Activated T-helper 1 cell treated with anti-CD3 and anti-CD28 coated beads, Interleukin-12 subunit alpha, Interleukin-12 subunit beta, Interleukin-2, Interleukin-4 antibody, amounts not matched to agents 30 ng/mL and 10 ng/mL and 1 ng/mL, durations not matched to agents 14 hours and 24 hours and 36 hours (primary cell): ENCODE measurements around the gene TET2. TPM values are rescaled to one million over a fixed set of nuclear protein-coding genes. Genes with fewer than 3 reads are reported as not detected.

Experiments used
- DNase-seq: peaks from one replicate; pipeline ENCODE4 v3.0.0; 2021; ENCODE audit warnings: low spot score
- H3K27ac Mint-ChIP-seq: one replicate; pipeline ENCODE4 v1.8.0; 2021; ENCODE audit warnings: mild to moderate bottlenecking, mixed read lengths
- H3K27me3 Mint-ChIP-seq: one replicate; pipeline ENCODE4 v1.8.0; 2022; ENCODE audit warnings: mild to moderate bottlenecking, moderate library complexity, mixed read lengths; ENCODE audit not compliant: insufficient read depth
- H3K36me3 Mint-ChIP-seq: one replicate; pipeline ENCODE4 v1.8.0; 2021; ENCODE audit warnings: low read depth, mixed read lengths
- H3K4me1 Mint-ChIP-seq: one replicate; pipeline ENCODE4 v1.8.0; 2021; ENCODE audit warnings: low read depth, mixed read lengths
- H3K4me3 Mint-ChIP-seq: one replicate; pipeline ENCODE4 v1.8.0; 2021; ENCODE audit warnings: mild to moderate bottlenecking, moderate library complexity, mixed read lengths
- H3K9me3 Mint-ChIP-seq: one replicate; pipeline ENCODE4 v1.8.0; 2021; ENCODE audit warnings: mixed read lengths
- intact Hi-C: fragments of 100-400 bp; cut with micrococcal nuclease; formaldehyde crosslinking; loops from one replicate; pipeline ENCODE4 v1.15.1; 2024
- total RNA-seq: library from RNA; stranded (reverse); gene quantifications from 2 replicates; pipeline ENCODE4 v1.2.3, GENCODE V29; 2022

Gene TET2
- total RNA-seq, 1 donor from 2014 or later = 28.7 TPM

DNA sequence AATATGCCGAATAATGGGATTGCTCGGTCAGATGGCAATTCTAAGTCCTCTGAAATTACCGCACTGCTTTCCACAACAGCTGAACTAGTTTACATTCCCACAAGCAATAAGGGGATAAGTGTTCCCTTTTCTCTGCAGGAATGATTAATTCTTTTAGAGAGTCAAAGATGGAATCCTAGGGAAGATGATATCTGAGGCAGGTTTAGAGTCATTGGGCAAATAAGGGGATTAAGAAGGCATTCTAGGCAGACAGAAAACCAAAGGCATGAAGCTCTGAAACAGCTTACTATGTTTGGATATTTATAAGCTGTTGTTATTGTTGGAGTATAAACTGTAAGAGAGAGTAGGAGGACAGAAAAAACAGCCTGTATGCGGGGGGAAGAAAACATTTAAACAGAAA lies 85.7 kb downstream of the TET2 start:
- H3K4me1 Mint-ChIP-seq = peaks cover 15% of the 10 kb centered on the region
- no peak for DNase-seq
- H3K27me3 Mint-ChIP-seq = no peaks in the 10 kb centered on the region
- H3K36me3 Mint-ChIP-seq = peaks cover 36% of the 10 kb centered on the region
- no peaks in the 10 kb centered on the region for H3K9me3 Mint-ChIP-seq
- intact Hi-C loops = no loop called here
- H3K27ac Mint-ChIP-seq = no peak overlapping the region
- H3K4me3 Mint-ChIP-seq = no peak overlapping the region

DNA sequence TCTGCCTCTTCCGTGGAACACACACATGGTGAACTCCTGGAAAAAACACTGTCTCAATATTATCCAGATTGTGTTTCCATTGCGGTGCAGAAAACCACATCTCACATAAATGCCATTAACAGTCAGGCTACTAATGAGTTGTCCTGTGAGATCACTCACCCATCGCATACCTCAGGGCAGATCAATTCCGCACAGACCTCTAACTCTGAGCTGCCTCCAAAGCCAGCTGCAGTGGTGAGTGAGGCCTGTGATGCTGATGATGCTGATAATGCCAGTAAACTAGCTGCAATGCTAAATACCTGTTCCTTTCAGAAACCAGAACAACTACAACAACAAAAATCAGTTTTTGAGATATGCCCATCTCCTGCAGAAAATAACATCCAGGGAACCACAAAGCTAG lies 87.9 kb downstream of the TET2 start:
- H3K27ac Mint-ChIP-seq = no peak overlapping the region
- H3K27me3 Mint-ChIP-seq = no peaks in the 10 kb centered on the region
- DNase-seq = no peak
- H3K9me3 Mint-ChIP-seq = no peaks in the 10 kb centered on the region
- H3K4me1 Mint-ChIP-seq = peaks cover 16% of the 10 kb centered on the region
- H3K4me3 Mint-ChIP-seq = no peak overlapping the region
- peaks cover 45% of the 10 kb centered on the region for H3K36me3 Mint-ChIP-seq
- intact Hi-C loops = no loop called here

DNA sequence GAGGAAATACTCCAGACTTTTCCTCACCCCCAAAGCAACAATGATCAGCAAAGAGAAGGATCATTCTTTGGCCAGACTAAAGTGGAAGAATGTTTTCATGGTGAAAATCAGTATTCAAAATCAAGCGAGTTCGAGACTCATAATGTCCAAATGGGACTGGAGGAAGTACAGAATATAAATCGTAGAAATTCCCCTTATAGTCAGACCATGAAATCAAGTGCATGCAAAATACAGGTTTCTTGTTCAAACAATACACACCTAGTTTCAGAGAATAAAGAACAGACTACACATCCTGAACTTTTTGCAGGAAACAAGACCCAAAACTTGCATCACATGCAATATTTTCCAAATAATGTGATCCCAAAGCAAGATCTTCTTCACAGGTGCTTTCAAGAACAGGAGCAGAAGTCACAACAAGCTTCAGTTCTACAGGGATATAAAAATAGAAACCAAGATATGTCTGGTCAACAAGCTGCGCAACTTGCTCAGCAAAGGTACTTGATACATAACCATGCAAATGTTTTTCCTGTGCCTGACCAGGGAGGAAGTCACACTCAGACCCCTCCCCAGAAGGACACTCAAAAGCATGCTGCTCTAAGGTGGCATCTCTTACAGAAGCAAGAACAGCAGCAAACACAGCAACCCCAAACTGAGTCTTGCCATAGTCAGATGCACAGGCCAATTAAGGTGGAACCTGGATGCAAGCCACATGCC lies 89.7 kb downstream of the TET2 start:
- H3K36me3 Mint-ChIP-seq = peaks cover 51% of the 10 kb centered on the region
- H3K9me3 Mint-ChIP-seq = no peaks in the 10 kb centered on the region
- H3K4me1 Mint-ChIP-seq = peaks cover 23% of the 10 kb centered on the region
- intact Hi-C loops = no loop called here
- H3K27me3 Mint-ChIP-seq = no peaks in the 10 kb centered on the region
- no peak for DNase-seq
- H3K27ac Mint-ChIP-seq = peak overlapping the region; percentile 30
- H3K4me3 Mint-ChIP-seq = no peak overlapping the region

DNA sequence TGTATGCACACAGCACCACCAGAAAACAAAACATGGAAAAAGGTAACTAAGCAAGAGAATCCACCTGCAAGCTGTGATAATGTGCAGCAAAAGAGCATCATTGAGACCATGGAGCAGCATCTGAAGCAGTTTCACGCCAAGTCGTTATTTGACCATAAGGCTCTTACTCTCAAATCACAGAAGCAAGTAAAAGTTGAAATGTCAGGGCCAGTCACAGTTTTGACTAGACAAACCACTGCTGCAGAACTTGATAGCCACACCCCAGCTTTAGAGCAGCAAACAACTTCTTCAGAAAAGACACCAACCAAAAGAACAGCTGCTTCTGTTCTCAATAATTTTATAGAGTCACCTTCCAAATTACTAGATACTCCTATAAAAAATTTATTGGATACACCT lies 90.2 kb downstream of the TET2 start:
- no peak overlapping the region for H3K27ac Mint-ChIP-seq
- H3K36me3 Mint-ChIP-seq = peaks cover 51% of the 10 kb centered on the region
- H3K4me1 Mint-ChIP-seq = peaks cover 23% of the 10 kb centered on the region
- no peaks in the 10 kb centered on the region for H3K9me3 Mint-ChIP-seq
- DNase-seq = no peak
- H3K4me3 Mint-ChIP-seq = no peak overlapping the region
- no peaks in the 10 kb centered on the region for H3K27me3 Mint-ChIP-seq
- intact Hi-C loops = no loop called here

DNA sequence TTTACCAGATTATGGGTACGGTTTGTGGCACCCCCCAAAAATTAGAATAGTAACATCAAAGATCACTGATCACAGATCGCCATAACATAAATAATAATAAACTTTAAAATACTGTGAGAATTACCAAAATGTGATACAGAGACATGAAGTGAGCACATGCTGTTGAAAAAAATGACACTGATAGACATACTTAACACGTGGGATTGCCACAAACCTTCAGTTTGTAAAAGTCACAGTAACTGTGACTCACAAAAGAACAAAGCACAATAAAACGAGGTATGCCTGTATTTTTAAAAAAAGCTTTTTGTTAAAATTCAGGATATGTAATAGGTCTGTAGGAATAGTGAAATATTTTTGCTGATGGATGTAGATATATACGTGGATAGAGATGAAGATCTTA lies 93.4 kb downstream of the TET2 start:
- DNase-seq = no peak
- Mint-ChIP-seq H3K27me3 (no peaks in the 10 kb centered on the region), H3K27ac (no peak overlapping the region), H3K36me3 (peaks cover 45% of the 10 kb centered on the region), H3K4me3 (no peak overlapping the region), H3K9me3 (no peaks in the 10 kb centered on the region), H3K4me1 (peaks cover 23% of the 10 kb centered on the region)
- intact Hi-C loops = no loop called here

DNA sequence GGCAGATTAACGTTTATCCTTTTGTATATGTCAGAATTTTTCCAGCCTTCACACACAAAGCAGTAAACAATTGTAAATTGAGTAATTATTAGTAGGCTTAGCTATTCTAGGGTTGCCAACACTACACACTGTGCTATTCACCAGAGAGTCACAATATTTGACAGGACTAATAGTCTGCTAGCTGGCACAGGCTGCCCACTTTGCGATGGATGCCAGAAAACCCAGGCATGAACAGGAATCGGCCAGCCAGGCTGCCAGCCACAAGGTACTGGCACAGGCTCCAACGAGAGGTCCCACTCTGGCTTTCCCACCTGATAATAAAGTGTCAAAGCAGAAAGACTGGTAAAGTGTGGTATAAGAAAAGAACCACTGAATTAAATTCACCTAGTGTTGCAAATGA lies 94.8 kb downstream of the TET2 start:
- H3K36me3 Mint-ChIP-seq = peaks cover 32% of the 10 kb centered on the region
- no peaks in the 10 kb centered on the region for H3K9me3 Mint-ChIP-seq
- intact Hi-C loops = no loop called here
- H3K27ac Mint-ChIP-seq = no peak overlapping the region
- H3K4me3 Mint-ChIP-seq = no peak overlapping the region
- H3K4me1 Mint-ChIP-seq = peaks cover 13% of the 10 kb centered on the region
- H3K27me3 Mint-ChIP-seq = no peaks in the 10 kb centered on the region
- no peak for DNase-seq

DNA sequence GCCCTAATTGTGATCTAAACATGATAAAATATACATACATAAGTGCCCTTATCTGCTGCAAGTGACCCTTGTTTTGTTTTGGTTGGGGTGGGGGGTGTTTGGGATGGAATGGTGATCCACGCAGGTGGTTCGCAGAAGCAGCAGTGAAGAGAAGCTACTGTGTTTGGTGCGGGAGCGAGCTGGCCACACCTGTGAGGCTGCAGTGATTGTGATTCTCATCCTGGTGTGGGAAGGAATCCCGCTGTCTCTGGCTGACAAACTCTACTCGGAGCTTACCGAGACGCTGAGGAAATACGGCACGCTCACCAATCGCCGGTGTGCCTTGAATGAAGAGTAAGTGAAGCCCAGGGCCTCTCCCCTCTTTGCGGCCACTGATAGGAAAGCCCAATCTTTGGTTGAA lies 96.8 kb downstream of the TET2 start:
- Mint-ChIP-seq H3K4me3 (no peak overlapping the region), H3K27me3 (no peaks in the 10 kb centered on the region), H3K4me1 (peaks cover 7% of the 10 kb centered on the region), H3K9me3 (no peaks in the 10 kb centered on the region), H3K36me3 (peaks cover 24% of the 10 kb centered on the region), H3K27ac (no peak overlapping the region)
- intact Hi-C loops = no loop called here
- DNase-seq = no peak

DNA sequence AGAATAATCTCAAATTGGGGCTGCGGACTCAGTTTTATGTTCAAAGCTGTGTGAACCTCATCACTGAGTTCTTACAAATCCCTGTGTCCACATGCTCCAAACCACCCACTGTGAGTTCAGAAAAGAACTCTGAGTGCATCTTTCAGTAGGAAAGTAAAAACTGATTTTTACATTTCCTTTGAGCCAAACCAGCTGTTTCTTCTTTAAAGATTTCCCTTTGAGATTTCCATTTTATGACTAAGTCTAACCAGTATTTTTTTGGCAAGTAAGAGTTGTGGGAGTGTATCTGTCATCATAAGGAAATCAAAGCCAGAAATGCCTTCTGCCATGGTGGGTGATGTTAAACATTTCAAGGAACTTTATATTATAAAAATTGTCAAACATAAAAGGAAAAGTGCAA lies 100.0 kb downstream of the TET2 start:
- intact Hi-C loops = no loop called here
- no peaks in the 10 kb centered on the region for H3K9me3 Mint-ChIP-seq
- H3K4me1 Mint-ChIP-seq = no peaks in the 10 kb centered on the region
- no peak overlapping the region for H3K27ac Mint-ChIP-seq
- no peak overlapping the region for H3K4me3 Mint-ChIP-seq
- no peaks in the 10 kb centered on the region for H3K27me3 Mint-ChIP-seq
- DNase-seq = no peak
- H3K36me3 Mint-ChIP-seq = peaks cover 24% of the 10 kb centered on the region

DNA sequence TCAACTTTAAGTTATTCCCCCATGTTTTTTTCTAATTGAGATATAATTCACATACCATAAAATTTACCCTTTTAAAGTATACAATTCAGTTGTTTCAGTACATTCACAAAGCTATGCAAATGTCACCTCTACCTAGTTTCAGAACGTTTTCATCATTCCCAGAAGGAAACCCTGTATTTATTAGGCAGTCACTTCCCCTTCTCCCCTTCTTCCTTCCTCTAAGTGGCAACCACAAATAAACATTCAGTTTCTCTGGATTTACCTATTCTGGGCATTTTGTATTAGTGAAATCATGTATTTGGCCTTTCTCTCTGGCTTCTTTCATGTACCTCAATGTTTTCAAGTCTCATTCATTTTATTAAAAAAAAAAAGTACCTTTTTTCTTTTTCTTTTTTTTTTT lies 101.9 kb downstream of the TET2 start:
- no peaks in the 10 kb centered on the region for H3K27me3 Mint-ChIP-seq
- H3K9me3 Mint-ChIP-seq = peaks cover 5% of the 10 kb centered on the region
- H3K27ac Mint-ChIP-seq = no peak overlapping the region
- intact Hi-C loops = no loop called here
- H3K36me3 Mint-ChIP-seq = peaks cover 25% of the 10 kb centered on the region
- DNase-seq = no peak
- H3K4me3 Mint-ChIP-seq = no peak overlapping the region
- H3K4me1 Mint-ChIP-seq = no peaks in the 10 kb centered on the region

DNA sequence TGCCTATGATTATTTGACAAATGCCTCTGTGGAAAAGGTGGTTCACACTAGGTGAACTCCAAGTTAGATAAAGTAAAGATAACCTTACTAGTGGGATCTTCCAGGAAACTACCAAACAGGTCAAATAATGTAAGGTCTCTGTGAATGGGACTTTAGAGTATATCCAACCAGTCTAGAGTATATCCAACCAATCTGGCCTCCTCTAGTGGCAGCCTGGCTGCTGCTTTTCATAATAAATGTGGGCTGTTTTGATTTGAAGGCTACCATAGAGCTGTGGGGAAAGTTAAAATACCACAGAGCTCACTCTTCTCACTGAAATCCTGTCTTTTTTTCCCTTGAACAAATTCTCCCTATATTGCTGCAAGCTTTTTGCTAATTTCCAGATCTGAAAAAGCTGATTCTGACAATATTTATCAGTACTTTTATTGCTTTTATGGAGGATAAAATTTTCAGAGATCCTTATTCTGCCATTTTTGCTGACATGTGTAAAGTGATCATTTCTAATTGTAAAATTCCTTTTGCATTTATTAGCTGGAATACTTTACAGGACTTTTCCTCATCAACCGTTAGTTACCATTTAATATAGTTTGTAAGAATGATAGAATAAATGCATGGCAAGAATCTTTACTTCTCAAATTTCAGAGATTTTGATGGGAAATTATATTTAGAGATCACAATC lies 111.3 kb downstream of the TET2 start:
- Mint-ChIP-seq H3K36me3 (peaks cover 28% of the 10 kb centered on the region), H3K27ac (no peak overlapping the region), H3K27me3 (no peaks in the 10 kb centered on the region), H3K4me3 (no peak overlapping the region), H3K9me3 (peaks cover 8% of the 10 kb centered on the region), H3K4me1 (peaks cover 4% of the 10 kb centered on the region)
- no peak for DNase-seq
- intact Hi-C loops = loop anchor here (5.0 kb wide), 1 partner anchor 214 kb away; the partner anchor contains the start of gene PPA2

DNA sequence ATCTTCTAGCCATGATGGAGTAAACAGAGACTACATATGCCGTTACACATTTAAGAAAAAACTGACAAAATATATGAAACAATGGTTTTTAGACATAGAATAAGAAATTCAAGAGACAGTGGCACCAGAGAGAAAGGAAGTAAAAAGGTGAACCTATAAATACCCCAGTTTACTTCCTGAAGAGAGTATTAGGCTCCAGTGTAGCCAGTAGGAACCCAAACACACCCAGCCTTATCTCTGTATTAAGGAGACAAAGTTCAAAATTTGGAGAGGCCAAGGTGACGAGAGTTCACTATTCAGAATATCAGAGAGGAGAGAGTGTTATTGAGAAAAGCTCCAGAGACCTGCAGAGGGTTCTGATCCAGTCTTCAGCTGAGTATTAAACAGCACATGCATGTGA lies 119.0 kb downstream of the TET2 start:
- Mint-ChIP-seq H3K36me3 (peaks cover 63% of the 10 kb centered on the region), H3K27me3 (no peaks in the 10 kb centered on the region), H3K9me3 (peaks cover 26% of the 10 kb centered on the region), H3K27ac (no peak overlapping the region), H3K4me3 (no peak overlapping the region), H3K4me1 (peaks cover 8% of the 10 kb centered on the region)
- DNase-seq = no peak
- intact Hi-C loops = no loop called here

DNA sequence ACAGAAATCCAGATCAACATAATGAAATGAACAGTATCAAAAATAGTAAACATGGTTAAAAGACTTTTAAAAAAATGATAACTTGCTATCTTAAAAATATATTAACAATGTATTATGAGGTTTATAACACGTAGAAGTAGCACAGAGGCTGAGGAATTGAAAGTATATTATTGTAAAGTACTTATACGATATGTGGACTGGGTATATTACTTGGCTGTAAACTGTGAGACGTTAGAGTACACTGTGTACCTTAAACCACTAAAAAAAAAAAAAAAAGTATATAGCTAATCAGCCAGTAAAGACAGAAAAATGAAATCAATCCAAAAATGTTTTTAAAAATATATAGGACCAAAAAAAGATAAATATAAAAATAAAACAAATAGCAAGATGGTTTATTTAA lies 120.6 kb downstream of the TET2 start:
- Mint-ChIP-seq H3K36me3 (peaks cover 68% of the 10 kb centered on the region), H3K27ac (no peak overlapping the region), H3K4me1 (peaks cover 23% of the 10 kb centered on the region), H3K27me3 (no peaks in the 10 kb centered on the region), H3K4me3 (no peak overlapping the region), H3K9me3 (peaks cover 28% of the 10 kb centered on the region)
- DNase-seq = no peak
- intact Hi-C loops = no loop called here

DNA sequence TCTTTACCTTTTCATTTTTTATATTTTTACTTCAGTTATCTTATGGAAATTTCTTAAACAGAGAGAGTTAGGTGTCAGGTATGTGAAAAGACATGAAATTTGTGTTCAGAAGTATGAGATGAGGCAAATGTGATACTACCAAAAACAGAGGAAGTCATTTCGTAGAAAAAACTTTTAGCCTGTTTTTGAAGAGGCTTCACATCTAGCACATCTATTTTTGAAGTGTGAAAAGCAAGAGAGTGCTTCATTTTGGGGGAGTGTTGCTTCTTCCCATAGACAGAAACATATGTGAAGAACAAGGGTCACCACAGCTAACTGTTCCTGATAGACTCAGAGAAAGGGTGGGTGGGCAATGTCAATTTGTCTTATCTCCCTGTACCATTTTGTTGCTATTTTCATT lies 125.3 kb downstream of the TET2 start:
- intact Hi-C loops = no loop called here
- Mint-ChIP-seq H3K27ac (peak overlapping the region; percentile 47), H3K36me3 (peaks cover 72% of the 10 kb centered on the region)

More for the DNA sequence above, 125.3 kb downstream of the TET2 start:
- peaks cover 15% of the 10 kb centered on the region for H3K9me3 Mint-ChIP-seq
- H3K4me1 Mint-ChIP-seq = peaks cover 49% of the 10 kb centered on the region
- DNase-seq = no peak
- H3K27me3 Mint-ChIP-seq = no peaks in the 10 kb centered on the region
- H3K4me3 Mint-ChIP-seq = peak overlapping the region; percentile 32
